Measurements from ENCODE around the gene L1CAM.

DNA sequence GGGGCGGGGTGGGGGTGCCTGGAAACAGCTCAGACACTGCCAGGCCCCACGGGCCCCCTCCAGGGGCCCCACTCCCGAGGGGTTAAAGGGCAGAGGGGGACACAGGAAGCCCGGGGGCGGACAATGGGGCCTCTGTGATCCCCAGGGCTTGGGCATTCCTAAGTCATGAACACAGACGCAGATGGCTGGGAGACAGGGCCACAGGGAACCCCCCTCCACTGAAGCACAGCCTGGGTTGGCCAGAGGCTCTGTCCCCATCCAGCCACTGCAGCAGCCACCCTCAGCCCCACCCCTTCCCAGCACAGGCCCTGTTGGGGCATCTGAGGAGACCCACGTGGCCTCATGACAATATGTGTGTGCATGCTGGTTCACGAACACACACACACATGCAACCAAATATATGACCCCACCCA lies 3.9 kb downstream of the L1CAM start:
- TF ChIP-seq, protein P1, sequence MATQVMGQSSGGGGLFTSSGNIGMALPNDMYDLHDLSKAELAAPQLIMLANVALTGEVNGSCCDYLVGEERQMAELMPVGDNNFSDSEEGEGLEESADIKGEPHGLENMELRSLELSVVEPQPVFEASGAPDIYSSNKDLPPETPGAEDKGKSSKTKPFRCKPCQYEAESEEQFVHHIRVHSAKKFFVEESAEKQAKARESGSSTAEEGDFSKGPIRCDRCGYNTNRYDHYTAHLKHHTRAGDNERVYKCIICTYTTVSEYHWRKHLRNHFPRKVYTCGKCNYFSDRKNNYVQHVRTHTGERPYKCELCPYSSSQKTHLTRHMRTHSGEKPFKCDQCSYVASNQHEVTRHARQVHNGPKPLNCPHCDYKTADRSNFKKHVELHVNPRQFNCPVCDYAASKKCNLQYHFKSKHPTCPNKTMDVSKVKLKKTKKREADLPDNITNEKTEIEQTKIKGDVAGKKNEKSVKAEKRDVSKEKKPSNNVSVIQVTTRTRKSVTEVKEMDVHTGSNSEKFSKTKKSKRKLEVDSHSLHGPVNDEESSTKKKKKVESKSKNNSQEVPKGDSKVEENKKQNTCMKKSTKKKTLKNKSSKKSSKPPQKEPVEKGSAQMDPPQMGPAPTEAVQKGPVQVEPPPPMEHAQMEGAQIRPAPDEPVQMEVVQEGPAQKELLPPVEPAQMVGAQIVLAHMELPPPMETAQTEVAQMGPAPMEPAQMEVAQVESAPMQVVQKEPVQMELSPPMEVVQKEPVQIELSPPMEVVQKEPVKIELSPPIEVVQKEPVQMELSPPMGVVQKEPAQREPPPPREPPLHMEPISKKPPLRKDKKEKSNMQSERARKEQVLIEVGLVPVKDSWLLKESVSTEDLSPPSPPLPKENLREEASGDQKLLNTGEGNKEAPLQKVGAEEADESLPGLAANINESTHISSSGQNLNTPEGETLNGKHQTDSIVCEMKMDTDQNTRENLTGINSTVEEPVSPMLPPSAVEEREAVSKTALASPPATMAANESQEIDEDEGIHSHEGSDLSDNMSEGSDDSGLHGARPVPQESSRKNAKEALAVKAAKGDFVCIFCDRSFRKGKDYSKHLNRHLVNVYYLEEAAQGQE (IDR thresholded peaks at IDR 0.05; ENCODE audit: insufficient read depth in 1 of 2, low read depth in 2 of 2, low read length in 2 of 2), result no peak
- TF ChIP-seq POLR2AphosphoS5 (IDR thresholded peaks at IDR 0.05; ENCODE audit: low read depth, low read length) (no peak), TAF1 (IDR thresholded peaks at IDR 0.05; ENCODE audit: borderline replicate concordance, insufficient read depth, low read length) (no peak)
